Measurements from ENCODE around the gene TMEM30B. TPM values are rescaled to one million over a fixed set of nuclear protein-coding genes. Genes with fewer than 3 reads are reported as not detected.
A peak's percentile ranks its signal among the peaks of the same experiment; 100 is the strongest.

Gene TMEM30B
- total RNA-seq, 1 donor from 2014 or later = 1.2 TPM

DNA sequence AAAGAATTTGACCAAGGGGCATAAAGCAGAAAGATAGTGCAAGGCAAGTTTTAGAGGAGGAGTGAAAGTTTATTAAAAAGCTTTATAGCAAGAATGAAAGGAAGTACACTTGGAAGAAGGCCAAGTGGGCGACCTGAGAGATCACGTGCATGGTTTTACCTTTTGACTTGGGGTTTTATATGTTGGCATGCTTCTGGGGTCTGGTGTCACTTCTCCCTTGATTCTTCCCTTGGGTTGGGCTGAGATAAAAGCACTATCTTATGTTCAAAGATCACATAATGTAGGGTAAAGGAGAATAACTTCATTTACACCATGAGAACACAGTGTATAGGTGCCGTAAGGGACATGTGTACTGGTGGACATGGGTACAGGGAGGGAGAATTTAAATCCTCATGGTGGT lies 17.7 kb upstream of the TMEM30B start:
- no peak for DNase-seq (ENCODE audit: extremely low spot score, unreplicated experiment)

DNA sequence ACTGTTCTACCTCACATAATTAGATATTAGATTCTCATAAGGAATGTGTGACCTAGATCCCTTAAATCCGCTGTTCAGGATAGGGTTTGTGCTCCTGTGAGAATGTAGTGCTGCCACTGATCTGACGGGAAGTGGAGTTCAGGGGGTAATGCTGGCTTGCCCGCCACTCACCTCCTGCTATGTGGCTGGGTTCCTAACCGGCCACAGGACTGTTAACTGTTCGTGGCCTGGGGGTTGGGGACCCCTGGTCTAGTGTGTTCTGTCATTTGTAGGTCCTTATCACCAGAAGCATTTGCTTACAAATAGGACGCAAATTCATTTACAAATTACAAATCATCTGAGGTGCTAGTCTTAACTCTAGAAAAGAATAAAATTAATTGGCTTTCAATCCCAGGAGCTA lies 16.4 kb upstream of the TMEM30B start:
- Mint-ChIP-seq H3K27me3 (ENCODE audit: unreplicated experiment) (peaks cover 22% of the 10 kb centered on the region), H3K4me1 (ENCODE audit: unreplicated experiment) (no peaks in the 10 kb centered on the region), H3K9me3 (ENCODE audit: unreplicated experiment) (no peaks in the 10 kb centered on the region), H3K36me3 (ENCODE audit: unreplicated experiment) (no peaks in the 10 kb centered on the region), H3K27ac (ENCODE audit: unreplicated experiment) (no peak overlapping the region), H3K4me3 (ENCODE audit: unreplicated experiment) (no peak overlapping the region)
- TF ChIP-seq, protein P1, sequence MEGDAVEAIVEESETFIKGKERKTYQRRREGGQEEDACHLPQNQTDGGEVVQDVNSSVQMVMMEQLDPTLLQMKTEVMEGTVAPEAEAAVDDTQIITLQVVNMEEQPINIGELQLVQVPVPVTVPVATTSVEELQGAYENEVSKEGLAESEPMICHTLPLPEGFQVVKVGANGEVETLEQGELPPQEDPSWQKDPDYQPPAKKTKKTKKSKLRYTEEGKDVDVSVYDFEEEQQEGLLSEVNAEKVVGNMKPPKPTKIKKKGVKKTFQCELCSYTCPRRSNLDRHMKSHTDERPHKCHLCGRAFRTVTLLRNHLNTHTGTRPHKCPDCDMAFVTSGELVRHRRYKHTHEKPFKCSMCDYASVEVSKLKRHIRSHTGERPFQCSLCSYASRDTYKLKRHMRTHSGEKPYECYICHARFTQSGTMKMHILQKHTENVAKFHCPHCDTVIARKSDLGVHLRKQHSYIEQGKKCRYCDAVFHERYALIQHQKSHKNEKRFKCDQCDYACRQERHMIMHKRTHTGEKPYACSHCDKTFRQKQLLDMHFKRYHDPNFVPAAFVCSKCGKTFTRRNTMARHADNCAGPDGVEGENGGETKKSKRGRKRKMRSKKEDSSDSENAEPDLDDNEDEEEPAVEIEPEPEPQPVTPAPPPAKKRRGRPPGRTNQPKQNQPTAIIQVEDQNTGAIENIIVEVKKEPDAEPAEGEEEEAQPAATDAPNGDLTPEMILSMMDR (IDR thresholded peaks at IDR 0.05) = no peak
- DNase-seq (ENCODE audit: extremely low spot score, unreplicated experiment) = no peak

More for the DNA sequence above, 17.7 kb upstream of the TMEM30B start:
- H3K4me3 Mint-ChIP-seq (ENCODE audit: unreplicated experiment) = no peak overlapping the region
- H3K4me1 Mint-ChIP-seq (ENCODE audit: unreplicated experiment) = no peaks in the 10 kb centered on the region
- H3K27me3 Mint-ChIP-seq (ENCODE audit: unreplicated experiment) = peaks cover 22% of the 10 kb centered on the region
- H3K27ac Mint-ChIP-seq (ENCODE audit: unreplicated experiment) = no peak overlapping the region
- no peaks in the 10 kb centered on the region for H3K9me3 Mint-ChIP-seq (ENCODE audit: unreplicated experiment)
- no peaks in the 10 kb centered on the region for H3K36me3 Mint-ChIP-seq (ENCODE audit: unreplicated experiment)
- TF ChIP-seq, protein P1 (IDR thresholded peaks at IDR 0.05) = no peak

DNA sequence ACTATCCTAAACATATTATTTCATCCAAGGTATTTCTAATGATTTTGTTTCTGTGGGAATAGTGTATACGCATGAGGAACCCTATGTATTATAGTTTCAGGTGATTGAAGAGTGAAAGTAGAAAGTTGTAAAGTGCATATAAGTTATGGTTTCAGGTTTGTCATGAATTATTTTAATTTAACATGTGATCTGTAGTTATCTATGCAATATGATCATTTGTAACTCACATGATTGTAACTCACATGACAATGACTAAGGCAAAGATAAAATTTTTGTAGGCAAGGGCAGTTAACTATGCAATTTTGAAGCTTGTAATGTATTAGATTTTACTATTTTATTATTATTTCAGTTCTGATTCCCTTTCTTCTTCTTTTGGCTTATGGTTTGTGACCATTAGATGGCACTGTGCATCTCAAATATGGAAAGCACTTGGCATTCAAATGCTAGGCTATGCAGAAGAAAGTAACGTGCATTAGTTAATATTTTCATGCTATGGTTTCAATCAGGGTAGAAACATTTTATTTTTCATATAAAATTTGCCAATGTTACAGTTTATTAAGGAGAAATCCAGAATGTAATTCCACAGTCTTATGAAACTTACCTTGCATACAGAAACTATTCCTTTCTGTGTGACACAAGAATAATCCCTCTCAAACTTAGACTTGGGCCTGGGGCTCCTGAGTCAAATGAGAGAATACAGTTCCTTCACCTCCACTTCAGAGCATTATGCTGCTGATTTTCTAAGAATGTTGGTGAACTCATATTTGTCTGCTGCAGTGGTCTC lies 15.8 kb upstream of the TMEM30B start:
- H3K9me3 Mint-ChIP-seq (ENCODE audit: unreplicated experiment) = no peaks in the 10 kb centered on the region
- H3K27ac Mint-ChIP-seq (ENCODE audit: unreplicated experiment) = no peak overlapping the region
- no peaks in the 10 kb centered on the region for H3K4me1 Mint-ChIP-seq (ENCODE audit: unreplicated experiment)
- H3K36me3 Mint-ChIP-seq (ENCODE audit: unreplicated experiment) = no peaks in the 10 kb centered on the region
- DNase-seq (ENCODE audit: extremely low spot score, unreplicated experiment) = no peak
- no peak overlapping the region for H3K4me3 Mint-ChIP-seq (ENCODE audit: unreplicated experiment)
- TF ChIP-seq, protein P1 (IDR thresholded peaks at IDR 0.05) = peak; percentile 77
- peaks cover 22% of the 10 kb centered on the region for H3K27me3 Mint-ChIP-seq (ENCODE audit: unreplicated experiment)

DNA sequence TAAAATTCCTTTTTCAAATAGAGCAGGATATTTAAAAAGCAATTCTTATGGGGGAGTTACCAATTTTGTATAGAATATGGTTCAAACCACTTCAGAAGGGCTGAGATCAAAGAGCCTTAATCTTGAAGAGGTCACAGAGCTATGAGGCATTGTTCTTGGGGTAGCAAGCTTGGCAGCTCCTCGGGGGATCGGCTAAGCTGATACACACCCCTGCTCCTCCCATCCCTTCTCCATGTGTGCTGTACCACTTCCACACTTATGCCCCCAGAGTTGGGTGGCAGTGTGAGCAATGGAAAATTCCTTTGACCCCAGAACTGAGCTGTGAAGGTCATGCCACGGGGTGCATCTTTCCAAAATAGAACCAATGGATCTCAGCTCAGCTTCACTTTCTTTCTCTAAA lies 15.0 kb upstream of the TMEM30B start:
- Mint-ChIP-seq H3K4me1 (ENCODE audit: unreplicated experiment) (no peaks in the 10 kb centered on the region), H3K36me3 (ENCODE audit: unreplicated experiment) (no peaks in the 10 kb centered on the region), H3K27ac (ENCODE audit: unreplicated experiment) (no peak overlapping the region), H3K4me3 (ENCODE audit: unreplicated experiment) (no peak overlapping the region), H3K9me3 (ENCODE audit: unreplicated experiment) (no peaks in the 10 kb centered on the region), H3K27me3 (ENCODE audit: unreplicated experiment) (peaks cover 21% of the 10 kb centered on the region)
- no peak for DNase-seq (ENCODE audit: extremely low spot score, unreplicated experiment)
- TF ChIP-seq, protein P1 (IDR thresholded peaks at IDR 0.05) = no peak

DNA sequence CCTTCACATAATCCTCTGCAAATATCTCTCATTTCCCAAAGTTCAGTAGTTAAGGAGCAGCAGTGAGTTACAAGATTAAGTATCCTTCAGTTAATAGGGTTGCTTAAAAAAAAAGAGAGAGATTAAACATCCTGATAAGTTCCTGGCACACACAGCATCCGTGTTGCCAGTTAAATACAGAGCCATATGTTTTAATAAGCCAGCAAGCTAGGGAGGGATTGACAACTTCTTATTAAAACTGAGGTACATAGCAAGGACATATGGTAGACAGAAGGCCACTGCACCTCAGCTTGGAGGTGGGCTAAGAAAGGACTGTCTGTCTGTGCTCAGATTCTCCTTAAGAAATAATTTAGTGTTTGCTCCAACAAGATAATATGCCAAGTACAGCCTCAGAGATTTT lies 9.6 kb upstream of the TMEM30B start:
- TF ChIP-seq, protein P1 (IDR thresholded peaks at IDR 0.05) = no peak
- H3K4me1 Mint-ChIP-seq (ENCODE audit: unreplicated experiment) = peaks cover 8% of the 10 kb centered on the region
- no peak overlapping the region for H3K4me3 Mint-ChIP-seq (ENCODE audit: unreplicated experiment)
- H3K36me3 Mint-ChIP-seq (ENCODE audit: unreplicated experiment) = no peaks in the 10 kb centered on the region
- no peak for DNase-seq (ENCODE audit: extremely low spot score, unreplicated experiment)
- peaks cover under 1% of the 10 kb centered on the region for H3K27me3 Mint-ChIP-seq (ENCODE audit: unreplicated experiment)
- no peaks in the 10 kb centered on the region for H3K9me3 Mint-ChIP-seq (ENCODE audit: unreplicated experiment)
- H3K27ac Mint-ChIP-seq (ENCODE audit: unreplicated experiment) = no peak overlapping the region
